ENCODE measurements around the gene CAPZB.

- no peak for TF ChIP-seq CTCF (IDR thresholded peaks at IDR 0.05)
- no peak for TF ChIP-seq POLR2A (IDR thresholded peaks at IDR 0.05)
- TF ChIP-seq EP300 (IDR thresholded peaks at IDR 0.05), result no peak
Measured at GRCh38 chr1:19477284-19478249, 7.8 kb downstream of the CAPZB start.

Data from sigmoid colon (tissue), 4 donors.